HCT116 (cell line): Measurements from ENCODE around the gene ZNF536. TPM values are rescaled to one million over a fixed set of nuclear protein-coding genes. Genes with fewer than 3 reads are reported as not detected.

ENCODE experiments used
- ATAC-seq: fragments of 200-7000 bp; cut with Tn5 transposase; 2 replicates; pipeline ENCODE4 v1.9.1; 2020; ENCODE audit warnings: mild to moderate bottlenecking, moderate library complexity
- BruUV-seq: library from RNA; stranded (reverse); fragments of 400-500 nt; replicated peaks from 2 replicates; lab custom pipeline; 2021; lab: Mats Ljungman, UMichigan
- CTCF ChIA-PET: fragments of 300-600 bp; sonication (Branson Sonifier 250); formaldehyde crosslinking; loops from one replicate; lab custom pipeline; 2021; ENCODE audit warnings: antibody characterized with exemption; lab: Charles Lee
- POLR2A ChIA-PET: fragments of 300-600, 350-600 bp; sonication (Branson Sonifier 250); formaldehyde crosslinking; loops from one replicate; lab custom pipeline; 2021; ENCODE audit warnings: antibody characterized with exemption; lab: Charles Lee
- RAD21 ChIA-PET, 2 experiments: fragments of 300-600 bp; sonication (Branson Sonifier 250); formaldehyde crosslinking; loops; one replicate each; lab custom pipeline; 2023; ENCODE audit warnings: low total read pairs in 2 of 2; ENCODE audit not compliant: uncharacterized antibody in 2 of 2, unreplicated experiment in 2 of 2, low non-redundant PET in 1 of 2; lab: Charles Lee
- DNase-seq: peaks from one replicate; pipeline ENCODE4 v3.0.0-alpha.2; 2010; ENCODE audit warnings: low read depth, low spot score
- H2AFZ ChIP-seq: fragments of 200-600 bp; shearing (Covaris generic), sonication (generic); 2 replicates; pipeline ENCODE4 v1.6.1; 2017; ENCODE audit warnings: low read depth, mixed run types, mixed read lengths, antibody characterized with exemption, low read length; ENCODE audit not compliant: poor library complexity, severe bottlenecking
- H3K27ac ChIP-seq: 2 replicates; pipeline ENCODE4 v1.5.1; 2012; ENCODE audit warnings: low read depth, low read length
- H3K27me3 ChIP-seq: fragments of 200-600 bp; sonication (generic); 2 replicates; pipeline ENCODE4 v1.6.1; 2016; ENCODE audit warnings: mixed run types, low read length, mixed read lengths; ENCODE audit not compliant: insufficient read depth
- H3K36me3 ChIP-seq, 2 experiments: fragments of 200-500 bp in 1 of 2; fragments of 200-600 bp in 1 of 2; sonication (Bioruptor generic) in 1 of 2; sonication (generic) in 1 of 2; 2 replicates each; pipeline versions ENCODE4 v1.5.1 to v1.6.1; 2014 to 2016; ENCODE audit warnings: low read length in 2 of 2, inconsistent platforms in 1 of 2, mixed read lengths in 1 of 2, mixed run types in 1 of 2; ENCODE audit not compliant: insufficient read depth in 2 of 2, control insufficient read depth in 1 of 2
- H3K4me1 ChIP-seq, 2 experiments: fragments of 200-600 bp in 1 of 2; sonication (generic) in 1 of 2; 2 replicates each; pipeline versions ENCODE4 v1.5.1 to v1.6.1; 2012 to 2017; ENCODE audit warnings: low read length in 2 of 2, inconsistent platforms in 1 of 2, mild to moderate bottlenecking in 1 of 2, mixed read lengths in 1 of 2, mixed run types in 1 of 2, moderate library complexity in 1 of 2; ENCODE audit not compliant: insufficient read depth in 2 of 2, control insufficient read depth in 1 of 2
- H3K4me2 ChIP-seq: fragments of 200-600 bp; sonication (generic); 2 replicates; pipeline ENCODE4 v1.6.1; 2017; ENCODE audit warnings: mixed run types, low read length, mixed read lengths
- H3K4me3 ChIP-seq, 2 experiments: fragments of 200-600 bp in 1 of 2; sonication (generic) in 1 of 2; replicated peaks in 1 of 2; 2 replicates each; pipeline ENCODE4 v1.5.1; 2011 to 2016; ENCODE audit warnings: low read length in 2 of 2, control low read depth in 1 of 2, low read depth in 1 of 2, mild to moderate bottlenecking in 1 of 2, mixed read lengths in 1 of 2, mixed run types in 1 of 2
- H3K79me2 ChIP-seq: fragments of 200-600 bp; sonication (generic); 2 replicates; pipeline ENCODE4 v1.6.1; 2017; ENCODE audit warnings: mild to moderate bottlenecking, mixed run types, low read length, moderate library complexity, mixed read lengths; ENCODE audit not compliant: insufficient read depth
- H3K9ac ChIP-seq: fragments of 200-600 bp; sonication (generic); 2 replicates; pipeline ENCODE4 v1.6.1; 2016; ENCODE audit warnings: low read length, mixed read lengths
- H3K9me2 ChIP-seq: fragments of 200-600 bp; sonication (generic), shearing (Covaris generic); 2 replicates; pipeline ENCODE4 v1.6.1; 2017; ENCODE audit warnings: mixed run types, mild to moderate bottlenecking, moderate library complexity; ENCODE audit not compliant: insufficient read depth
- H3K9me3 ChIP-seq, 2 experiments: fragments of 200-500 bp in 1 of 2; fragments of 200-600 bp in 1 of 2; sonication (Bioruptor generic) in 1 of 2; sonication (generic) in 1 of 2; 2 replicates each; pipeline ENCODE4 v1.6.1; 2014 to 2017; ENCODE audit warnings: low read length in 2 of 2, mixed read lengths in 2 of 2, inconsistent platforms in 1 of 2, low read depth in 1 of 2, mild to moderate bottlenecking in 1 of 2, mixed run types in 1 of 2, moderate library complexity in 1 of 2; ENCODE audit not compliant: control insufficient read depth in 1 of 2, insufficient read depth in 1 of 2
- H4K20me1 ChIP-seq: fragments of 200-600 bp; sonication (generic), shearing (Covaris generic); 2 replicates; pipeline ENCODE4 v1.6.1; 2017; ENCODE audit warnings: mixed run types, mild to moderate bottlenecking, moderate library complexity; ENCODE audit not compliant: insufficient read depth
- CBX3 ChIP-seq: IDR thresholded peaks from 2 replicates; pipeline ENCODE4 v1.6.1; 2012; ENCODE audit warnings: low read depth
- CEBPB ChIP-seq: IDR thresholded peaks from 2 replicates; pipeline ENCODE4 v1.6.1; 2012; ENCODE audit warnings: low read depth
- CTCF ChIP-seq, 3 experiments: fragments of 200-600 bp in 1 of 3; sonication (generic) in 1 of 3; IDR thresholded peaks in 2 of 3; conservative IDR thresholded peaks in 1 of 3; 2 replicates each; pipeline ENCODE4 v1.5.1; 2012 to 2017; ENCODE audit warnings: low read depth in 2 of 3, low read length in 2 of 3, antibody characterized with exemption in 1 of 3, borderline replicate concordance in 1 of 3, control low read depth in 1 of 3, mild to moderate bottlenecking in 1 of 3, mixed read lengths in 1 of 3, mixed run types in 1 of 3, moderate library complexity in 1 of 3; ENCODE audit not compliant: insufficient read depth in 1 of 3
- EGR1 ChIP-seq: IDR thresholded peaks from 2 replicates; pipeline ENCODE4 v1.6.1; 2012; ENCODE audit warnings: low read depth
- ELF1 ChIP-seq: IDR thresholded peaks from 2 replicates; pipeline ENCODE4 v1.6.1; 2012; ENCODE audit warnings: low read depth, borderline replicate concordance
- RAD21 ChIP-seq: IDR thresholded peaks from 2 replicates; pipeline ENCODE4 v1.6.1; 2012; ENCODE audit warnings: low read depth, mild to moderate bottlenecking
- REST ChIP-seq: IDR thresholded peaks from 2 replicates; pipeline ENCODE4 v1.6.1; 2012; ENCODE audit warnings: low read depth
- SIN3A ChIP-seq: IDR thresholded peaks from 2 replicates; pipeline ENCODE4 v1.6.1; 2012; ENCODE audit warnings: low read depth
- SP1 ChIP-seq: IDR thresholded peaks from 2 replicates; pipeline ENCODE4 v1.6.1; 2012; ENCODE audit warnings: low read depth
- SRF ChIP-seq: IDR thresholded peaks from 2 replicates; pipeline ENCODE4 v1.6.1; 2012; ENCODE audit warnings: low read depth
- TCF7L2 ChIP-seq: IDR thresholded peaks from 2 replicates; pipeline ENCODE4 v1.7.0; 2011; ENCODE audit warnings: borderline replicate concordance, inconsistent platforms; ENCODE audit not compliant: insufficient read depth, insufficient read length; ENCODE audit errors: extremely low read depth
- YY1 ChIP-seq: IDR thresholded peaks from 2 replicates; pipeline ENCODE4 v1.6.1; 2011; ENCODE audit warnings: low read length, low read depth, moderate library complexity, mild to moderate bottlenecking; ENCODE audit not compliant: insufficient replicate concordance; ENCODE audit errors: extremely low read depth
- ZBTB33 ChIP-seq: IDR thresholded peaks from 2 replicates; pipeline ENCODE4 v1.6.1; 2011; ENCODE audit warnings: mild to moderate bottlenecking, low read length, moderate library complexity; ENCODE audit not compliant: insufficient replicate concordance; ENCODE audit errors: extremely low read depth
- intact Hi-C: fragments of 100-400 bp; cut with micrococcal nuclease; formaldehyde crosslinking; loops from 2 replicates; pipeline ENCODE4 v1.10.0; 2022
- total RNA-seq: library from RNA; stranded (reverse); gene quantifications from one replicate; pipeline ENCODE4 v1.2.1, GENCODE V29; 2021; ENCODE audit not compliant: unreplicated experiment

ZNF536 gene
- total RNA-seq, 1 experiment from 2014 or later: not detected

GRCh38 chr19:30525383-30525782 lies 153.2 kb downstream of the ZNF536 start:
- Histone ChIP-seq H3K27me3 (peaks cover 13% of the 10 kb centered on the region), H3K27ac (no peak overlapping the region), H3K9ac (no peak overlapping the region), H4K20me1 (no peaks in the 10 kb centered on the region), H3K4me2 (no peak overlapping the region), H3K9me3 (no peaks in the 10 kb centered on the region), H3K4me3 (no peak overlapping the region), H3K9me2 (no peaks in the 10 kb centered on the region), H2AFZ (no peak overlapping the region), H3K36me3 (no peaks in the 10 kb centered on the region), H3K4me1 (no peaks in the 10 kb centered on the region), H3K79me2 (no peaks in the 10 kb centered on the region)
- no peak for TF ChIP-seq CTCF (IDR thresholded peaks at IDR 0.05 in 2 of 3, conservative IDR thresholded peaks at IDR 0.05 in 1 of 3; ENCODE audit: borderline replicate concordance in 1 of 3, insufficient read depth in 1 of 3, low read depth in 2 of 3, low read length in 2 of 3)
- no peak for TF ChIP-seq CBX3
- TF ChIP-seq SRF: no peak
- TF ChIP-seq TCF7L2: no peak
- TF ChIP-seq RAD21: no peak
- TF ChIP-seq SIN3A: no peak
- TF ChIP-seq EGR1: no peak
- TF ChIP-seq YY1: no peak
- no peak for TF ChIP-seq SP1
- TF ChIP-seq CEBPB: no peak
- TF ChIP-seq ZBTB33: no peak
- no peak for TF ChIP-seq ELF1
- TF ChIP-seq REST: no peak
- intact Hi-C loops: no loop called here
- no peak for DNase-seq
- CTCF ChIA-PET: no interaction called here
- no peak for ATAC-seq
- BruUV-seq: no TSS peak
- RAD21 ChIA-PET: no interaction called here
- POLR2A ChIA-PET: no interaction called here
